ENCODE measurements around the gene ARHGAP22.

- no peak for TF ChIP-seq CTCF (IDR thresholded peaks at IDR 0.05)
- no peak for TF ChIP-seq POLR2A (IDR thresholded peaks at IDR 0.05)
- no peak for TF ChIP-seq POLR2AphosphoS5 (IDR thresholded peaks at IDR 0.05)
Observed at GRCh38 chr10:48542471-48543181, 62.2 kb downstream of the ARHGAP22 start.
